HUES64 (cell line): ENCODE measurements around the gene TTC28.

Experiments
- H3K27ac ChIP-seq: 2 replicates; pipeline ENCODE4 v1.7.0; 2013; ENCODE audit warnings: low read depth, low read length, inconsistent platforms
- H3K27me3 ChIP-seq: 2 replicates; pipeline ENCODE4 v1.6.1; 2013; ENCODE audit warnings: mild to moderate bottlenecking, low read length; ENCODE audit not compliant: insufficient read depth
- H3K36me3 ChIP-seq: 2 replicates; pipeline ENCODE4 v1.6.1; 2013; ENCODE audit warnings: mild to moderate bottlenecking, low read length; ENCODE audit not compliant: insufficient read depth
- H3K4me1 ChIP-seq: 2 replicates; pipeline ENCODE4 v1.6.1; 2013; ENCODE audit warnings: mild to moderate bottlenecking, low read length, moderate library complexity; ENCODE audit not compliant: insufficient read depth
- H3K4me3 ChIP-seq: 2 replicates; pipeline ENCODE4 v1.5.1; 2013; ENCODE audit warnings: mild to moderate bottlenecking, low read length, moderate library complexity
- H3K9ac ChIP-seq: 2 replicates; pipeline ENCODE4 v1.6.1; 2013; ENCODE audit warnings: mild to moderate bottlenecking, low read depth, low read length
- H3K9me3 ChIP-seq: 2 replicates; pipeline ENCODE4 v1.6.1; 2013; ENCODE audit warnings: low read depth, low read length; ENCODE audit not compliant: insufficient read depth
- WGBS: fragments of 150-250, 120-280 bp; methylation state at CpG from one replicate; pipeline ENCODE4 v1.1.7; 2013; ENCODE audit warnings: missing lambda C conversion rate; 5-methylcytosine and 5-hydroxymethylcytosine counted together

TTC28 gene

GRCh38 chr22:28029956-28030355, 649.7 kb downstream of the TTC28 start:
- H3K27ac ChIP-seq: no peak overlapping the region
- H3K27me3 ChIP-seq: no peaks in the 10 kb centered on the region
- no peaks in the 10 kb centered on the region for H3K4me1 ChIP-seq
- no peaks in the 10 kb centered on the region for H3K36me3 ChIP-seq
- no peak overlapping the region for H3K9ac ChIP-seq
- H3K4me3 ChIP-seq: no peak overlapping the region
- WGBS: 94% methylated on average over 9 of the region's 9 CpGs
- H3K9me3 ChIP-seq: no peaks in the 10 kb centered on the region

GRCh38 chr22:28029201-28029948, 650.3 kb downstream of the TTC28 start:
- H3K27ac ChIP-seq: no peak overlapping the region

GRCh38 chr22:28027453-28028448, 651.9 kb downstream of the TTC28 start:
- Histone ChIP-seq H3K27me3 (no peaks in the 10 kb centered on the region), H3K9me3 (no peaks in the 10 kb centered on the region), H3K4me1 (no peaks in the 10 kb centered on the region), H3K36me3 (no peaks in the 10 kb centered on the region), H3K4me3 (no peak overlapping the region), H3K9ac (no peak overlapping the region), H3K27ac (no peak overlapping the region)
- WGBS: 97% methylated on average over 12 of the region's 13 CpGs

More at GRCh38 chr22:28029201-28029948, 650.3 kb downstream of the TTC28 start:
- Histone ChIP-seq H3K9me3 (no peaks in the 10 kb centered on the region), H3K27me3 (no peaks in the 10 kb centered on the region), H3K9ac (no peak overlapping the region), H3K4me3 (no peak overlapping the region), H3K4me1 (no peaks in the 10 kb centered on the region), H3K36me3 (no peaks in the 10 kb centered on the region)
- 92% methylated on average over 6 of the region's 6 CpGs for WGBS

GRCh38 chr22:28025866-28026575, 653.6 kb downstream of the TTC28 start:
- no peak overlapping the region for H3K9ac ChIP-seq
- H3K4me1 ChIP-seq: no peaks in the 10 kb centered on the region; the same call in 1 of the 2 replicates
- H3K9me3 ChIP-seq: no peaks in the 10 kb centered on the region
- H3K36me3 ChIP-seq: no peaks in the 10 kb centered on the region
- H3K4me3 ChIP-seq: no peak overlapping the region
- WGBS: 94% methylated on average over 12 of the region's 12 CpGs
- no peaks in the 10 kb centered on the region for H3K27me3 ChIP-seq
- H3K27ac ChIP-seq: no peak overlapping the region

GRCh38 chr22:28025333-28025732, 654.3 kb downstream of the TTC28 start:
- Histone ChIP-seq H3K9ac (no peak overlapping the region), H3K4me1 (no peaks in the 10 kb centered on the region; the same call in 1 of the 2 replicates), H3K36me3 (no peaks in the 10 kb centered on the region), H3K27ac (no peak overlapping the region), H3K4me3 (no peak overlapping the region), H3K9me3 (no peaks in the 10 kb centered on the region), H3K27me3 (no peaks in the 10 kb centered on the region)
- WGBS: 95% methylated on average over 7 of the region's 7 CpGs

- H3K36me3 ChIP-seq: no peaks in the 10 kb centered on the region
- H3K9ac ChIP-seq: no peak overlapping the region
- no peaks in the 10 kb centered on the region for H3K9me3 ChIP-seq
- H3K4me1 ChIP-seq: no peaks in the 10 kb centered on the region; the same call in 1 of the 2 replicates
- H3K4me3 ChIP-seq: no peak overlapping the region
- H3K27me3 ChIP-seq: no peaks in the 10 kb centered on the region
- WGBS: 92% methylated on average over 4 of the region's 4 CpGs
- H3K27ac ChIP-seq: no peak overlapping the region
These were observed 655.2 kb downstream of the TTC28 start for GRCh38 chr22:28024422-28024888.

- no peaks in the 10 kb centered on the region for H3K9me3 ChIP-seq
- H3K9ac ChIP-seq: no peak overlapping the region
- no peak overlapping the region for H3K4me3 ChIP-seq
- no peak overlapping the region for H3K27ac ChIP-seq
- H3K27me3 ChIP-seq: no peaks in the 10 kb centered on the region
- H3K4me1 ChIP-seq: no peaks in the 10 kb centered on the region; the same call in 1 of the 2 replicates
- WGBS: 94% methylated on average over 3 of the region's 5 CpGs
- no peaks in the 10 kb centered on the region for H3K36me3 ChIP-seq
These were observed 655.9 kb downstream of the TTC28 start for GRCh38 chr22:28023774-28024173.

GRCh38 chr22:28023036-28023435, 656.6 kb downstream of the TTC28 start:
- Histone ChIP-seq H3K9ac (no peak overlapping the region), H3K27ac (no peak overlapping the region), H3K27me3 (no peaks in the 10 kb centered on the region), H3K4me3 (no peak overlapping the region), H3K9me3 (no peaks in the 10 kb centered on the region), H3K36me3 (no peaks in the 10 kb centered on the region), H3K4me1 (no peaks in the 10 kb centered on the region; the same call in 1 of the 2 replicates)
- 93% methylated on average over 5 of the region's 5 CpGs for WGBS

- Histone ChIP-seq H3K27me3 (no peaks in the 10 kb centered on the region), H3K27ac (no peak overlapping the region), H3K36me3 (no peaks in the 10 kb centered on the region), H3K4me3 (no peak overlapping the region), H3K9me3 (no peaks in the 10 kb centered on the region), H3K9ac (no peak overlapping the region), H3K4me1 (no peaks in the 10 kb centered on the region; the same call in 1 of the 2 replicates)
- 91% methylated on average over 7 of the region's 7 CpGs for WGBS
These were observed 657.5 kb downstream of the TTC28 start for GRCh38 chr22:28021998-28022660.
